Measurements from ENCODE around the gene PITPNC1.

DNA sequence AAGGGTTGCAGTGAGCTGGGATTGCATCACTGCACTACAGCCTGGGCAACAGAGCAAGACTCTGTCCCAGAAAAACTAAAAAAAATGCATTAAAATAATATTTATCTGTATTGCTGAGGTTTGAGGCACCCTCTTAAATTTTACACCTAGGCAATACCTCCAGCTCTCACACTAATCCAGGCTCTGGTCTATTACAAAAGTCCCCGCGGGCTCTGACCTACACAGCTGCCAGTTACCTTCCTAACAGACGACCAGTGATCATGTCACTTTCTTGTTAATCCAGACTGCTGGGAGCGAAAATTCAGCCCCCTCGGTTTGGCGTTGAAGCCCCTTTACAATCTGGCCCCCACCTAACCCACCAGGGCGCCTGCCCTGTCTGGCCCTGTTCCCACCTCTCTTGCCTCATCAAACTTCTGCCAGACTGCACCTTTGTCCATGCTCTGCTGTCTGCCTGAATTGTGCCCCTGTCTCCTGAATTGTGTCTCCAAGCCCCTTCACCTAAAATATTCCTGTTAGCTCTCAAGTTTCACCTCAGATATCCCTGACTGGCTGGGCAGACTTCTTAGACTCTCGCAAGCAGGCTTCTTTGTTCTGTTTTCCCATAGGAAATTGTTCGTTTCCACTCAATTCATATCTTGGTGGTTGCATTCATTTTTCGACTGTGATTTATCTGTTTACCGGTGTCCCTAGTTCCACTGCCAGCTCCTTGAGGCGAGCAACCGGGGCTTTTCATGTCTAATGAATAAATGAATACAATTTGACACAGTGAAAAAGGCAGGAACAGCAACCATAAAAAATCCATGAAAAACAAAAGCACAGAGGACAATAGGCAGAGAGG lies 65.9 kb downstream of the PITPNC1 start:
- no peak for TF ChIP-seq EZH2phosphoT487 (IDR thresholded peaks at IDR 0.05; ENCODE audit: borderline replicate concordance, low read length)
- TF ChIP-seq CTCF (conservative IDR thresholded peaks at IDR 0.05; ENCODE audit: low read depth, low read length), result no peak

All from PC-3 (cell line).